Uterus (tissue), 2 donors: ENCODE data around the gene RGP1.

ENCODE experiments used
- POLR2A ChIP-seq, 2 donors: fragments of 450-650 bp; IDR thresholded peaks; one replicate each; pipeline ENCODE4 v1.6.1; 2016; ENCODE audit warnings: antibody characterized with exemption in 2 of 2, mild to moderate bottlenecking in 1 of 2, moderate library complexity in 1 of 2
- TF ChIP-seq, protein P1 (sequence below), 4 experiments: fragments of 200-600 bp in 2 of 4; fragments of 450-650 bp in 2 of 4; sonication (generic) in 2 of 4; IDR thresholded peaks; one replicate each; pipeline ENCODE4 v1.5.1; 2016 to 2019; ENCODE audit warnings: antibody characterized with exemption in 4 of 4, mild to moderate bottlenecking in 2 of 4, moderate library complexity in 1 of 4

DNA sequence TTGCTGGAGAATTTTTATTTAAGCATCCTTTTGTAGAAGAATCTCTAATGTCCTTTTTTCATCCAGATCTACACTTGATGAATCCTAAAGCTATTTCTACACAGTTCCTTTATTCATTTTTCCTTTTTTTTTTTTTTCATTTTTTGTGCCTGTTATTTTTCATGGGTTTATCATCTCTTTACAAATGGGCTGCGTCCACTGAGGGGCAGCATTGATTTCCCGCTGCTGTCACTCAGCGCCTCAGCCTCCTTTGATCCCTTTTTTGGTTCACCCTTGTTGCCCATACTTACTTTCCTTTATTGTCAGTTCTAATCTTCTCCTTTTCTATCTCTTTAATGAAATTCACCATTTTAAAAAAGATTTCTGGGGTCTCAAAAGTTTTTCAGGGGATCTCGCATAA is 10.7 kb downstream of the RGP1 start:
- no peak for TF ChIP-seq POLR2A (IDR thresholded peaks at IDR 0.05)
- TF ChIP-seq, protein P1, sequence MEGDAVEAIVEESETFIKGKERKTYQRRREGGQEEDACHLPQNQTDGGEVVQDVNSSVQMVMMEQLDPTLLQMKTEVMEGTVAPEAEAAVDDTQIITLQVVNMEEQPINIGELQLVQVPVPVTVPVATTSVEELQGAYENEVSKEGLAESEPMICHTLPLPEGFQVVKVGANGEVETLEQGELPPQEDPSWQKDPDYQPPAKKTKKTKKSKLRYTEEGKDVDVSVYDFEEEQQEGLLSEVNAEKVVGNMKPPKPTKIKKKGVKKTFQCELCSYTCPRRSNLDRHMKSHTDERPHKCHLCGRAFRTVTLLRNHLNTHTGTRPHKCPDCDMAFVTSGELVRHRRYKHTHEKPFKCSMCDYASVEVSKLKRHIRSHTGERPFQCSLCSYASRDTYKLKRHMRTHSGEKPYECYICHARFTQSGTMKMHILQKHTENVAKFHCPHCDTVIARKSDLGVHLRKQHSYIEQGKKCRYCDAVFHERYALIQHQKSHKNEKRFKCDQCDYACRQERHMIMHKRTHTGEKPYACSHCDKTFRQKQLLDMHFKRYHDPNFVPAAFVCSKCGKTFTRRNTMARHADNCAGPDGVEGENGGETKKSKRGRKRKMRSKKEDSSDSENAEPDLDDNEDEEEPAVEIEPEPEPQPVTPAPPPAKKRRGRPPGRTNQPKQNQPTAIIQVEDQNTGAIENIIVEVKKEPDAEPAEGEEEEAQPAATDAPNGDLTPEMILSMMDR (IDR thresholded peaks at IDR 0.05) = no peak
